HG02642 (cell line): Measurements from ENCODE around the gene INTS1.

Source experiments
- ATAC-seq: cut with Tn5 transposase; IDR thresholded peaks from one replicate; pipeline ENCODE4 v1.9.1; 2021; ENCODE audit warnings: mild to moderate bottlenecking; ENCODE audit not compliant: unreplicated experiment, poor library complexity

Gene INTS1

GRCh38 chr7:1468203-1468602, 36.0 kb downstream of the INTS1 start:
- ATAC-seq = no peak

DNA sequence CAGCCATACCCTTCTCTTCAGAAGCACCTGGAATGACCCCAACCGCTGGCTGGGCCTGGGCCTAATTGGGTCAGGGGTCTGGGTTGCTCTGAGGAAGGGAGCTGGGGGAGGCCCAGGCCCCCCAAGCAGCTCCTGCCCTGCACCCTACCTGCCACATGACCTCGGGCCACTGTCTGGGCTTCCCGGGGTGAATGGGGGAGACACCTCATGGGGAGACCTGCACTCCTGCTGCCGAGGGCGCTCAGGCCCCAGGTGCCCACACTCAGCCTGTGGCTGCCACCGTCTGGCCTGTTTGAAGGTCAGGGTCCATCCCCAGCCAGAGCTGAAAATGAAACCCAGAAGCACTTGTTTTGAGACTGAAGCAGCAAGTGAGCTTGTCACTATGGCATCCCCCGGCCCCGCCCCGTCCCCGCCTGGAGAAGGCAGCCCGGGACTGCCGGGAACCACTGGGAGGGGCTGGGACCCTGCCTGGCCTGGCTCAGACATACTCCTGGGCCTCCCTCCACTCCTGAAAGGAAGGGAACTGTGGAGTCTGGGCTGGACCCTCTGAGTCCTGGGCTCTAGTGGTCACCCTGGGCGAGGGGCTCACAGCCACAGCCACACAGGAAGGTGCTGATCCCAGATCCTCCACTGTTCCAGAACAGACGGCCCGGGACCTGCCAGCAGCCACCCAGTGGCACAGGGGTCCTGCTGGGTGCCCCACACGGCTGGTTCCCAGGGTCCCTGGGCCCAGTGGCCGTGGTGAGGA, 37.5 kb downstream of the INTS1 start:
- ATAC-seq = no peak

DNA sequence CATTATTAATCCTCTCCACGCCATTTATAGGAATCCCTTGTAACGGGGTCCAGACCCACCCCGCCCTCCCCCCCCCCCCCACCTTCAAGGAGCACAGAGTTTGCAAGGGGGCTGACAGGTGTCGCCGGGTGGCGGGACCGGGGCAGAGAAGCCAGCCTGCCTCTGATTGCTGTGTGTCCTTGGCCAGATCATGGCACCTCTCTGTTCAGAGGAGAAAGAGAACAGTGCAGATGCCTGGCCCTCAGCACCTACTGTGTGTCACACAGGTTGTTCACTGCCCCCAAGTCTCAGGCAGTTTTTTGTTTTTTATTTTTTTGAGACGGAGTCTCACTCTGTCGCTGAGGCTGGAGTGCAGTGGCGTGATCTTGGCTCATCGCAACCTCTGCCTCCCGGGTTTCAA, 39.5 kb downstream of the INTS1 start:
- ATAC-seq = no peak

DNA sequence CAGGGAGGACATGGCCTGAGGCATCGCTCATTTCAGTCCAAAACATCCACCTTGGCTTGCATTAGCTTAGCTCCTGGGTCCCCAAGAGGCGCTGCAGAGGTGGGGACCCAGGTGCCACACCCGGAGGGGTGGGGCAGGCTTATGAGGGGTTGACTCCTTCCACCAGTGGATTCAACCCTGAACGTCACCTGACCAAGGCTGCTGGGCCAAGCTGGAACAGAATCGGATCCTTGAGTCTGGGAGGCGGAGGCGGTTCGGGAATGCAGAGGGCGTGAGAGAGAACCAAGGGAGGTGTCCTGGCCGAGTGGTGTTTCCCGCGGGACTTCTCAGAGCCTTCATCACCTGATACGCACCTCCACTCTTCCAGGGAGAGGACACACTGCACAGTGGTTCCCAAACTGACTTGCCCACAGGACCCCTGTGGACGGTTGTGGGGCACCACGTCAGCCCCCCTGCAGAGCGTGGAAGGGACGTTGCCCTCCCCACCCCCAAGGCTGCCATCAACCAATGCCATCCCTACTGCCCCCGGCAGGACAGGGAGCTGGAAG, 40.4 kb downstream of the INTS1 start:
- ATAC-seq = no peak

DNA sequence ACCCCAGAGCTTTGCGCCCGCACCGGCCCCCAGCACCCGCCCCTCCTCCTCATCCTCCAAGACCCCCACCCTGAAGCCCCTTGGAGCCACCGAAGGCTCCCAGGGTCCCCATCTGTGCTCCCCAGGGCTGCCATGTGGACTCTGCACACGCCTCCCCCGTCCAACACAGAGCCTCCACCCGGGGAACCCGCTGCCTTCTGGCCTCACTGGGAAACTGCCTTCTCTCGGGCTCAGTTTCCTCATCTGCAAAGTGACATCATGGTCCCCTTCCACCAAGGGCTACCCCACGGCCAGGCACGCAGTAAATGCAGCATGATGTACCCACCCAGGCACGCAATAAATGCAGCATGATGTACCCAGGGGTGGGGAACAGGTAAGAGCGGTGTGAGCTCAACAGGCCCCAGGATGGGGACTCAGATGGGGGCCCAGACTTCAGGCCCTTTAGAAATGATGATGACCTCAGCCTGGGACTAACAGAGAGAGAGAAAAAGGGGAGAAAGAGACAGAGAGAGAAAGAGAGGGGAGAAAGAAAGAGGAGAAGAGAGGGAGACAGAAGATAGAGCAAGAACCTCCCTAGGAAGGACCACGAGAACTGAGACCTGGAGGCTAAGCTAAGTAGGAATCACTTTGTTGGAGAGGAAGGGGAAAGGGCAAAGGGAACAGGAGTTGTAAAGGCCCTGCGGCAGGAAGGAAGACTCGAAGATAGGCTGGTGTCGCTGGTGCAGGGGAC, 42.4 kb downstream of the INTS1 start:
- no peak for ATAC-seq

DNA sequence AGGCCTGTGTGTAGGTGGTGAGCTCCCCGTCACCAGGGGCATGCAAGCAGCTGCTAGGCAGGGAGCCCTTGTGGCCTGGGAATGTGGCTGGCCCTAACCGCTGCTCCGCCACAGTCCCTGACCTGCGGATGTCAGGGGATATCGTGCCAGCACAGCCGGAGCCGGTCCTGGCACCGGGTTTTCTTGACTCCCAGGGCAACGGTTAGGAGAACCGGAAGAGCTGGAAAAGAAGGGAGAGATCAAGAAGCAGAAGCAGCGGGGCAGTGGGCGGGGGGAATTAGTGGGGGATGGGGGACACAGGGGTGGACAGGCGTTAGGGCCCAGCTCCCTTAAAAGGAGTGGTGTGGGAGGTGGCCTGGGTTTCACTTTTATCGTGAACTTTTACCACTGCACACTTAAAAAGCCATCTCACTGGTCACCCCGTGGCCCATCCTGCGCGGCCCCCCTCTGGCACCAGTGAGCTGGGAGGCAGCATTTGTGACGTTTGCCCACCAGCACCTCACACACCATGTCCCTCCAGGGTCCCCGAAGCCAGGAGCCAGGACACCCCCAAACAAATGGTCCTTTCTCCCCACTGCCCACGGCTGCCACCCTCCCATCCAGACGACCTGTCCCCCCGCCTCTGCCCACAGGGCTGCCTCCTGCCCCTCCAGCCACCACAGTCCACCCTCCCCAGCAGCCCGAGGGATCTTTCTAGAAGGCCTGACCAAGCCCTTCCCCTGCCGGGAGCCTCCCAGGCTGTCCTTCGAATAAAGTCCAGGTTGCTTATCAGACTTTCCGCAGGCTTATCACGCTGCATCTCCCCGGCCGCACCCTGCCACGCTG, 43.2 kb downstream of the INTS1 start:
- no peak for ATAC-seq

- ATAC-seq = no peak
Observed at GRCh38 chr7:1459920-1460820, 44.0 kb downstream of the INTS1 start.

DNA sequence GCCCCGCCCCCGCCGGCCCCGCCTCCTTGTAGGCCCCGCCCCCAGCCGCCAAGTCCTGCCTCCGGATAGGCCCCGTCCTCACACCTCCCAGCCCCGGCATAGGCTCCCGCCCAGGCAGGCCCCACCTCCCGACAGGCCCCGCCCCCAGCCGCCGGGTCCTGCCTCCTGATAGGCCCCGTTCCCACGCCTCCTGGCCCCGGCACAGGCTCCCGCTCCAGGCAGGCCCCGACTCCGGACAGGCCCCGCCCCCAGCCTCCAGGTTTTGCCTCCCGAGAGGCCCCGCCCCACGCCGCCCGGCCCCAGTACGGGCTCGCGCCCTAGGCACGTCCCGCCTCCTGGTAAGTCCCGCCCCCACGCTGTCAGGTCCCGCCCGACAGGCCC, 44.7 kb downstream of the INTS1 start:
- peak; percentile 92 for ATAC-seq

DNA sequence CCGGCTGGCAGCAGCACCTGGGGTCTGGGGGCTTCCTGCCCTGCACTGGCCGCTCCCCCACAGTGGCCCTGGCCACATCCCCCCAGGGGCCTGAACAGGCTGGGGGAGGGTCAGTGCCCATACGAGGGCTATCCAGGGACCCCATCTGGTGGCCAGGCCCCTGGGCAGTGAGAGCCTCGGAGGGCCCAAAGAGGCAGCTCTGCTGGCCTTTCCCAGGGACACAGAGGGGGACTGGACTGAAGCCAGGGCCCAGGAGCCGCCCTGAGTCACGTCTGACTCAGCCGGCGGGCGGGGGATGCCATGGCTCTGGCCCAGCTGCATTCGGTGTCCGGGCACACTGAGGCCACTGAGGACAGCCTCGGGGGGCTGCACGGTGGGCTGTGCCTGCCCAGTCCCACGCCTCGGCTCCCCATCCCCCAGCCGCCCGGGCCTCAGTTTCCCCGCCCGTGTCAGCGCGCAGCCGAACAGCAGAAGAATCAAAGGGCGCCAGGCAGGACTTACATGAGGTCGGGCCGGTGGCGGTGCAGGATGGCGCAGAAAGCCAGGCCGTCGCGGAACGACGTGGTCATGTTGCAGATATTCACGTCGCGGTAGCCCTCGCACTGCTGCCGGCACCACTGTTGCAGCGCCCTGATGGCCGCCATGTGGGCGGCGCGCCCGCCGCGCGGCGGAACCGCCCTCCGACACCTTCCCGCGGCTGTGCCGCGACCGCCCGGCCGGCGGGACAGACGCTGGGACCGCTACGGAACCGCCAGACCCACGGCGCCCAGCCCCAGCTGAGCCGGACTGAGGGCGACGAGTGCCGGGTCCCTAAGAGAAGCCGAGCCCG, 45.3 kb downstream of the INTS1 start, which contains the start of gene MICALL2:
TSS of gene MICALL2 (minus strand) at position 788 of the 829 bp plus-strand sequence. CDS start at position 644, 144 bp downstream.
- peak; percentile 14 for ATAC-seq

DNA sequence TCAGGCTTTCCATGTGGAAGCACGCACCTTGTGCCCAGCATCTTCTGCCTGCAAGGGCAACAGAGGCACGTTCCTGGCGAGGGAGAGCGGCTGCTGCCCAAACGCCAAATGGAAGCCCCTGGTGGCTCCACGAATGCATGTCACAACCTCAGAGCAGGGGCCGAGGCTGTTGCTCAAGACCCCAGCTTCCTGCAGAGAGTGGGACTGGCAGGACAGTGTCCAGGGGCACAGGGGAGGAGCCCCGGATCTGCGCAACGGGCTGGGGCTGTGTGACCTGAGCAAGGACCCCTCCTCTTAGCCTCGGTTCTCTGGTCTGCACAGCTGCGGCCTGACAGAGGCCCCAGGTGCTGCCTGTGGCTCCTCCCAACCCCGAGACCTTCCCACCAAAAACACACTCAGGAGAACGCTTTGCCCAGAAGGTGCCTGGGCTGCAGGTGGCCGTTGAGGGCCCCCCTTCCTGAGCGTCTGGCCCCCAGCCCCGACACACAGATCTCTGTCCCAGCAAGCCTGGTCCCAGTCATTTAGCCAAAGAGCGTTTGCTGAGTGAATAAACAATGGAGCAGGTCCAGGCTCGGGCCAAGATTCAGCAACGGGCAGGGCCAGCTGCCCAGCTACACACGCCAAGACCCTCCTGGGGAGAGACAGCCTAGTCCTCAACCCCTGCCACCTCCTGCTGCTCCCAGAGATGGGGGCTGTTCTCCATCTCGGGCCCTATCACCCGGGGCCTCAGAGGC, 46.1 kb downstream of the INTS1 start:
- ATAC-seq = no peak

DNA sequence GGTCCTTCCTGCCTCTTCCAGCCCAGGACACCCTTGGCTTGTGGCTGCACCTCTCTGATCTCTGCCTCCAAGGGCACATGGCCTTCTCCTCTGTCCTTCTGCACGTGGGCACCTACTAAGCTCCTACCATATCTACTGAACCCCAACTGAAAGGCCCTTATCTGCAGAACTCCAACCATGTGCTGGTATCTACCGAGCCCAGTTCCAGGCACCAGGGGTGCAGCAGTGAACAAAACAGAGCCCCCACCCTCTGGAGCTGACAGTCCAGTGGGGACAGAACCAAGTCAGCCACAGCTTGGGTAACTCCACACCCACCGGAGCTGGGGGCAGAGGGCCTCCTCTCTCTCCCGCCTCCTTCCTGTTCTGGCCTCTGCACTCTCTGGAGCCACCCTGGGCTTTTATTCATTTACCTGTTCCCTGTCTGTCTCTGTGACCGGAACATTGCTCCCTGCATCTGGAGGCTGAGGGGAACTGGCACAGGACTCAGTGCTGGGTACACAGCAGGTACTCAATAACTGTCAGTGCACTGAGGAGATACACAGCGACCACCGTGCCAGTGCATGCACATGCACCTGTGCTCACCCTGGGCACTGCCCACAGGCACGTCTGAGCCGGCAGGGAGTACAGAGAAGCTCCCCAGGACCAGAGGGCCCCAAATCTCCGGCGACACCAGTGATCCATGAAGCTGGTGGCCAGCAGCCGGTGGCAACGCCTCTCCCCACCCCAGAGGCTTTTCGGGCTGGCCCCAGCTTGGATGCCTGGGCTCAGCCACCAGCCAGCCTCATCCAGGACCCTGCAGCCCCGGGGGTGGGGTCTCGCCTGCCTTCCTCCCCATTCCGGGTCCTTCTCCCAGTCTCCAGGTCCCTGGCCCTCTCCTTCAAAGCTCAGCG, 46.9 kb downstream of the INTS1 start:
- no peak for ATAC-seq

DNA sequence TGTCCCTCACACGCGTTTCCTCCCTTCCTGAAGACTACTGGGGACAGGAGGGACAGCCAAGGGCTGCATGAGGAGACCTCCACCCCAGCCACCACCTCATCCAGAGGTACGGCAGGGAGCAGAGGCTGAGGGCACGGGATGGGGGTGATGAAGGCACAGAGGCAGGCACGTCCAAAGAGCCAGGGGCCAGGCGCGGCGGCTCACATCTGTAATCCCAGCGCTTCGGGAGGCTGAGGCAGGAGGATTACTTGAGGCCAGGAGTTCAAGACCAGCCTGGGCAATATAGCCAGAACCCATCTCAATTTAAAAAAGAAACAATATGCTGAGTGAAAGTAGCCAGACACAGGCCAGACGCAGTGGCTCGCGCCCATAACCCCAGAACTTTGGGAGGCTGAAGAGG, 48.2 kb downstream of the INTS1 start:
- ATAC-seq = no peak

- no peak for ATAC-seq
Observed at GRCh38 chr7:1455241-1455939, 48.8 kb downstream of the INTS1 start.

GRCh38 chr7:1454542-1454941, 49.6 kb downstream of the INTS1 start:
- no peak for ATAC-seq

GRCh38 chr7:1452205-1452604, 52.0 kb downstream of the INTS1 start:
- no peak for ATAC-seq

DNA sequence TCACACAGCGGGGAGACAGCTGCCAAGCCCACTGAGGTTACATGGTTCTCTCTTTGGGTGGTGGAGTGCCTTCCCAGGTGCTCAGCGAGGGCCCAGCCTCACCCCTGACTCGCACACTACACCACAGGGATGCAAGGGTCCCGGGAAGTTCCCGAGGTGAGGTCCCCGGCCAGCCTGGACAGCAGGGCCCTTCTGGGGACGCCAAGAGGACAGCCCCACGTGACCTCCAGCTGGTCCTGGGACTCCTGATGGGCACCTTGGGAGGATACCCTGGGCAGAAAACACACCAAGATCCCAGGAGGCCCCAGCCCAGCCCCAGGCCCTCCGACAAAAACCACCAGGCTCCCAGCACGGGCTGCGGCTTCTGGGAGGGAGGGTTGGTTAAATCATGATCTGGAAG, 53.2 kb downstream of the INTS1 start:
- no peak for ATAC-seq

- ATAC-seq = no peak
Observed at GRCh38 chr7:1450431-1450830, 53.8 kb downstream of the INTS1 start.
